A549 treated with RU486 at 1 μM for 4 hours (cell line): Measurements from ENCODE around the gene HSPB7. TPM values are rescaled to one million over a fixed set of nuclear protein-coding genes. Genes with fewer than 3 reads are reported as not detected.

Experiments
- total RNA-seq: library from RNA; stranded (reverse); fragments of 200-300 nt; extraction: Qiagen RNA extraction; gene quantifications from 5 replicates; pipeline ENCODE4 v1.2.3, GENCODE V29; 2022; ENCODE audit warnings: low read depth

Gene HSPB7
- not detected in 5 replicates for total RNA-seq

GRCh38 chr1:16017461-16018303 lies at the start of gene HSPB7:
Gene HSPB7, minus strand, starts transcription at chr1:16018043. Its CDS starts 80 bp downstream, at chr1:16017963.

GRCh38 chr1:16043521-16043920 lies 25.7 kb upstream of the HSPB7 start, which contains the start of gene CLCNKB:
Gene CLCNKB, plus strand, starts transcription at chr1:16043782. Its CDS starts 711 bp downstream, at chr1:16044493.

GRCh38 chr1:16021681-16022080 lies 3.8 kb upstream of the HSPB7 start, which contains the start of gene CLCNKA:
Gene CLCNKA, plus strand, starts transcription at chr1:16022036. Its CDS starts 584 bp downstream, at chr1:16022620.

GRCh38 chr1:15975805-15976680 lies 41.8 kb downstream of the HSPB7 start, which contains the start of gene ZBTB17:
Gene ZBTB17, minus strand, starts transcription at chr1:15976101. Its CDS starts 27,606 bp downstream, at chr1:15948495.

Other genes with a start within 250 kb of the HSPB7 start
- gene UQCRHL, start 210.4 kb downstream of the HSPB7 start, total RNA-seq, result 5.8 to 9.1 TPM (median 7.7 TPM) in 5 replicates
- 38.7 to 41.6 TPM (median 40.3 TPM) in 5 replicates for gene SPEN, start 170.3 kb downstream of the HSPB7 start, total RNA-seq
- 9.7 to 15.8 TPM (median 12.1 TPM) in 5 replicates for gene ZBTB17, start 41.9 kb downstream of the HSPB7 start, total RNA-seq
- gene SRARP, start 13.8 kb downstream of the HSPB7 start, total RNA-seq, result not detected in 5 replicates
- gene CLCNKA, start 4.0 kb upstream of the HSPB7 start, total RNA-seq, result 0.05 to 0.19 TPM in 2 of 5 replicates, not detected in the others
- gene CLCNKB, start 25.7 kb upstream of the HSPB7 start, total RNA-seq, result 0.07 to 0.08 TPM in 2 of 5 replicates, not detected in the others
- gene FAM131C, start 55.6 kb upstream of the HSPB7 start, total RNA-seq, result 10.8 to 19.2 TPM (median 15.8 TPM) in 5 replicates
- gene EPHA2, start 138.0 kb upstream of the HSPB7 start, total RNA-seq, result 95.0 to 145 TPM (median 135 TPM) in 5 replicates
- 4.8 to 7.2 TPM (median 6.6 TPM) in 5 replicates for gene ARHGEF19, start 194.6 kb upstream of the HSPB7 start, total RNA-seq
- gene CPLANE2, start 219.1 kb upstream of the HSPB7 start, total RNA-seq, result 1.9 to 3.3 TPM (median 2.8 TPM) in 5 replicates